Measurements from ENCODE around the gene SIM2.

SIM2 gene

DNA sequence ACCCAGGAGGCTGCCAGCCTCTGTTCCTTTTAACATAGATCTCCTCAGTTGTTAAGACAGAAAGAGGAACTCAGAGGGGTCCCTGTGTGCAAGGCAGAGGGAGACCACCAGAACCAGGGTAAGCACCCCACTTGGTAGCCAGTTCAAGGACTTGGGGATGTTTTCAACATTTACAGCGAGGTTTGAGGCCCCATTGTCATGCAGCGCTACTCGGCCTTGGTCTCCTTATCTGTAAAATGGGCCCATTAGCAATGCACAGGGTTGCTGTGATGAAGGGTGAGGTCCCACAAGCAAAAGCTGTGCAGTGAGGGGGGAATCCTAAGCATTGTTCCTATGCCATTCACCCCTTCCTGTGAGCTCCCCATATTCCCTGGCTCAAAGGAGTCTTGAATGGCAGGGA is 4.2 kb downstream of the SIM2 start:
- Histone ChIP-seq H3K4me1 (ENCODE audit: control insufficient read depth, insufficient read depth, low read length) (peaks cover 62% of the 10 kb centered on the region), H3K27me3 (ENCODE audit: control insufficient read depth, insufficient read depth, low read length) (peaks cover 100% of the 10 kb centered on the region), H3K9me3 (ENCODE audit: control insufficient read depth, insufficient read depth, low read depth, low read length) (no peaks in the 10 kb centered on the region), H3K9ac (ENCODE audit: low read length) (no peak overlapping the region), H3K4me3 (ENCODE audit: low read depth, low read length) (no peak overlapping the region), H3K36me3 (ENCODE audit: control insufficient read depth, insufficient read depth, low read length) (no peaks in the 10 kb centered on the region), H3K27ac (ENCODE audit: low read depth, low read length) (no peak overlapping the region)

DNA sequence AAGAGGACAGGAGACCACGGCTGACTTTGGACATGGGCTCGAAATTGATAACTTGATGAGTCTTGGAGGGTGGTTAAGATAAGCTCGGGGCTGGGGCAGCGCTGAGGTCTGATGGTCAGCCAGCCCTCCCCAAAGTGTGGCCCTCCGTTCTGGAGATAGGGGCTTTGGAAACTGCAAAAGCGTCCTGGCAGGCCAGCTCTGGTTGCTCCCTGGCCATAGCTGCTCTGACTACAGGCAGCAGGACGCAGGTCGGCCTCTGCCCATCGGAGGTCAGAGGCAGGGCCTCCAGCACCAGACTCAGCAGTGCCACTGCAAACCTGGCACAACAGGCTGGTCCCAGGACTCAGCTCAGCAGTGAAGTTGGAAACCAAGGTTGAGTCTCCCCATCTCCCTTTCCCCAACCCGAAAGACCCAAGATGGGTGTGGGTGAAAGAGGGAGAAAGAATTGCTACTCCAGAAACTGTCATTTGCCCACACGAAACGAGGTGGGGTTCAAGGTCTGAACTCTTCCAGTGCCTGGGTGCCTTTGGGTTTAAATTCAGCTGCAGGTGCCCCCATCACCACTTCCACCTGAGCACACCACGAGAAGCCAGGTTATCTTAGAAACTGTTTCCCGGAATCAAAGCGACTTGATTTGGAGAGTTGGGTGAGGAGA is 4.8 kb downstream of the SIM2 start:
- no peaks in the 10 kb centered on the region for H3K9me3 ChIP-seq (ENCODE audit: control insufficient read depth, insufficient read depth, low read depth, low read length)
- no peaks in the 10 kb centered on the region for H3K36me3 ChIP-seq (ENCODE audit: control insufficient read depth, insufficient read depth, low read length)
- no peak overlapping the region for H3K27ac ChIP-seq (ENCODE audit: low read depth, low read length)
- peaks cover 64% of the 10 kb centered on the region for H3K4me1 ChIP-seq (ENCODE audit: control insufficient read depth, insufficient read depth, low read length)
- H3K27me3 ChIP-seq (ENCODE audit: control insufficient read depth, insufficient read depth, low read length): peaks cover 100% of the 10 kb centered on the region
- H3K4me3 ChIP-seq (ENCODE audit: low read depth, low read length): no peak overlapping the region
- H3K9ac ChIP-seq (ENCODE audit: low read length): no peak overlapping the region

DNA sequence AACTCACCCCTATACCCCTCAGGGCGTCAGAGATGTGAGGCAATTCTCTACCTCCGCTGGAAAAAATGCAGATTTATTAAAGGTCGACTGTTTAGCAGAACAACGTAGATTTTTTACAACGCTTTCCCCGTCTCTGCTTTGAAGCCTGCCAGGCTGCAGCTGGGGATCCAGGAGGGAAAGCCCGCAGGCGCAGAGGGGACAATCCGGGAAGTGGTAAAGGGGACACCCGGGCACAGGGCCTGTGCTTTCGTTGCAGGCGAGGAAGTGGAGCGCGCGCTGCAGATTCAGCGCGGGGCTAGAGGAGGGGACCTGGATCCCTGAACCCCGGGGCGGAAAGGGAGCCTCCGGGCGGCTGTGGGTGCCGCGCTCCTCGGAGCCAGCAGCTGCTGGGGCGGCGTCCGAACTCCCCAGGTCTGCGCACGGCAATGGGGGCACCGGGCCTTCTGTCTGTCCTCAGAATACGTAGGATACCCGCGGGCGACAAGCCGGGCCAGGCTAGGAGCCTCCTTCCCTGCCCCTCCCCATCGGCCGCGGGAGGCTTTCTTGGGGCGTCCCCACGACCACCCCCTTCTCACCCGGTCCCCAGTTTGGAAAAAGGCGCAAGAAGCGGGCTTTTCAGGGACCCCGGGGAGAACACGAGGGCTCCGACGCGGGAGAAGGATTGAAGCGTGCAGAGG is 5.5 kb downstream of the SIM2 start:
- Histone ChIP-seq H3K9ac (ENCODE audit: low read length) (no peak overlapping the region), H3K36me3 (ENCODE audit: control insufficient read depth, insufficient read depth, low read length) (no peaks in the 10 kb centered on the region), H3K27ac (ENCODE audit: low read depth, low read length) (no peak overlapping the region), H3K4me3 (ENCODE audit: low read depth, low read length) (peak overlapping the region; percentile 27), H3K27me3 (ENCODE audit: control insufficient read depth, insufficient read depth, low read length) (peaks cover 100% of the 10 kb centered on the region), H3K4me1 (ENCODE audit: control insufficient read depth, insufficient read depth, low read length) (peaks cover 69% of the 10 kb centered on the region), H3K9me3 (ENCODE audit: control insufficient read depth, insufficient read depth, low read depth, low read length) (no peaks in the 10 kb centered on the region)

DNA sequence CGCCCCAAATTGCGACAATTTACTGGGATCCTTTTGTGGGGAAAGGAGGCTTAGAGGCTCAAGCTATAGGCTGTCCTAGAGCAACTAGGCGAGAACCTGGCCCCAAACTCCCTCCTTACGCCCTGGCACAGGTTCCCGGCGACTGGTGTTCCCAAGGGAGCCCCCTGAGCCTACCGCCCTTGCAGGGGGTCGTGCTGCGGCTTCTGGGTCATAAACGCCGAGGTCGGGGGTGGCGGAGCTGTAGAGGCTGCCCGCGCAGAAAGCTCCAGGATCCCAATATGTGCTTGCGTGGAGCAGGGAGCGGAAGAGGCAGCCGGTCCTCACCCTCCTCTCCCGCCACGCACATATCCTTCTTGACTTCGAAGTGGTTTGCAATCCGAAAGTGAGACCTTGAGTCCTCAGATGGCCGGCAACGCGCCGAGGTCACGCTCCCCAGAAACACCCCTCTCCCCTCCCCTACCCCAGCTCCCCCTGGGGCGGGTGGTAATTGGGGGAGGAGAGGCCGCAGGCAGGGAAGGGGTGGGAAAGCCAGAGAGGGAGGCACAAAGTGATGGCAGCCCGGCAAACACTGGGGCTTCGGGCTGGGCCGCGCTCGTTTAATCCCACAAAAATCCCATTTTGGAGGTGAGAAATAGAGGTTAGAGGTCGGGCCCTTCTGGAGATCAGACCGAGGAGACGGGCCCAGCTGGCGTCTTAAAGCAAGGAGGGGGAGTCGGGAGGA is 6.2 kb downstream of the SIM2 start:
- H3K27me3 ChIP-seq (ENCODE audit: control insufficient read depth, insufficient read depth, low read length): peaks cover 100% of the 10 kb centered on the region
- no peaks in the 10 kb centered on the region for H3K36me3 ChIP-seq (ENCODE audit: control insufficient read depth, insufficient read depth, low read length)
- H3K9me3 ChIP-seq (ENCODE audit: control insufficient read depth, insufficient read depth, low read depth, low read length): no peaks in the 10 kb centered on the region
- H3K4me1 ChIP-seq (ENCODE audit: control insufficient read depth, insufficient read depth, low read length): peaks cover 69% of the 10 kb centered on the region
- peak overlapping the region; percentile 27 for H3K4me3 ChIP-seq (ENCODE audit: low read depth, low read length)
- no peak overlapping the region for H3K9ac ChIP-seq (ENCODE audit: low read length)
- no peak overlapping the region for H3K27ac ChIP-seq (ENCODE audit: low read depth, low read length)

DNA sequence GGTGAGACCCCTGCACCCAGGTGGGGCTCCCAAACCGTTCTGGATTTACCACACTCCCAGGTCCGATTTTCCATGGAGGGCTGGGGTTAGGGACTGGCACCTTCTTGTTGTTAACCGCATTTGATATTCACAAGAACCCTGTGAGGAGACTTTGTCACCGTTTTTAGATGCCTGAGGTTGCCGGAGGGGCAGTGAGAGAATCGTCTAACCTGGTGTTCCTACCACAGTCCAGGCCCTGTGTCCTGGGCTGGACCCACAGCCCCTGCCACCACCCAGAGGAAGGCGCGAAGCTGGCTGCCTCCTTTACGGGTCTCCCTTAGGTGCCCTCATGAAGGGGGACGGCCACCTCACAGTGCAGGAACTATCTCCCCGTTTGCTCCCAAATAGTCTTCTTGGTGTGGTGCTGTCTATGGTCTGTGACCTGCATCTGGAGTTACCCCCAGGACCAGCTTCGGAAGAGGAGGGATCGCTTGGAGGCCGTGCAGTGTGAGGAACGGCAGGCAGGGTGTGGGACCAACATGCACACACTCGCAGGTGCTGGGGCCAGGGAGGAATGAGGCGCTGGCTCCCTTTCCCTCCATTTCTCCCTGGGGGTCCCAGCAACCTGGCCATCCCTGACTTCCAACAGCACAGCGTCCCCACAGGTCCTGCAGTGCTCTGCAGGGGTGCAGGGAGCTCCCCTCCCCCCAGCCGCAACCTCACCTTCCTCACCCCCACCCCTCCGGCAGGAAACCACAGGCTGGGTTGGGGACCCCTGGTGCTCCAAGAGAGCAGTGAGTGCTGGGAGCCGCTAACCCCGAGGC is 7.0 kb downstream of the SIM2 start:
- Histone ChIP-seq H3K27ac (ENCODE audit: low read depth, low read length) (no peak overlapping the region), H3K9ac (ENCODE audit: low read length) (no peak overlapping the region), H3K27me3 (ENCODE audit: control insufficient read depth, insufficient read depth, low read length) (peaks cover 100% of the 10 kb centered on the region), H3K36me3 (ENCODE audit: control insufficient read depth, insufficient read depth, low read length) (no peaks in the 10 kb centered on the region), H3K9me3 (ENCODE audit: control insufficient read depth, insufficient read depth, low read depth, low read length) (no peaks in the 10 kb centered on the region), H3K4me1 (ENCODE audit: control insufficient read depth, insufficient read depth, low read length) (peaks cover 66% of the 10 kb centered on the region), H3K4me3 (ENCODE audit: low read depth, low read length) (peak overlapping the region; percentile 27; the same call in 1 of the 2 replicates)

DNA sequence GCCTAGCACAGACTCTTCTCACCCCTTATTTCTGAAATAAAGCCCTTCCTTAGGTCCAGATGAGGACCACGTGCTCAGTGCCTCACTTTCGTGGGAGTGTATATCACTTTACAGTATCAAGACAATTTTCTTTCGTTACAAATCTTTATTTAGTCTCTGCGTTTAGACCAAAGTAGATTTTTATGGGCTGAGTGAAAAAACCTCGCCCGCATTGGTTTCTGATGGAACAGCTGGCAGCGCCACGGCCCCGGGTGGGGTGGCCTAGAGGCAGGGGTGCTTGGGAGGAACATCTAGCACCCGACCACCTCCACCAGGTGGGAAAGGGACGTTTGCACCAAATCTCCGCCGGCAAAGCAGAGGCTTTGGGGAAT is 7.6 kb downstream of the SIM2 start:
- Histone ChIP-seq H3K27ac (ENCODE audit: low read depth, low read length) (no peak overlapping the region), H3K9me3 (ENCODE audit: control insufficient read depth, insufficient read depth, low read depth, low read length) (no peaks in the 10 kb centered on the region), H3K27me3 (ENCODE audit: control insufficient read depth, insufficient read depth, low read length) (peaks cover 100% of the 10 kb centered on the region), H3K4me1 (ENCODE audit: control insufficient read depth, insufficient read depth, low read length) (peaks cover 67% of the 10 kb centered on the region), H3K36me3 (ENCODE audit: control insufficient read depth, insufficient read depth, low read length) (no peaks in the 10 kb centered on the region), H3K9ac (ENCODE audit: low read length) (no peak overlapping the region), H3K4me3 (ENCODE audit: low read depth, low read length) (no peak overlapping the region)

DNA sequence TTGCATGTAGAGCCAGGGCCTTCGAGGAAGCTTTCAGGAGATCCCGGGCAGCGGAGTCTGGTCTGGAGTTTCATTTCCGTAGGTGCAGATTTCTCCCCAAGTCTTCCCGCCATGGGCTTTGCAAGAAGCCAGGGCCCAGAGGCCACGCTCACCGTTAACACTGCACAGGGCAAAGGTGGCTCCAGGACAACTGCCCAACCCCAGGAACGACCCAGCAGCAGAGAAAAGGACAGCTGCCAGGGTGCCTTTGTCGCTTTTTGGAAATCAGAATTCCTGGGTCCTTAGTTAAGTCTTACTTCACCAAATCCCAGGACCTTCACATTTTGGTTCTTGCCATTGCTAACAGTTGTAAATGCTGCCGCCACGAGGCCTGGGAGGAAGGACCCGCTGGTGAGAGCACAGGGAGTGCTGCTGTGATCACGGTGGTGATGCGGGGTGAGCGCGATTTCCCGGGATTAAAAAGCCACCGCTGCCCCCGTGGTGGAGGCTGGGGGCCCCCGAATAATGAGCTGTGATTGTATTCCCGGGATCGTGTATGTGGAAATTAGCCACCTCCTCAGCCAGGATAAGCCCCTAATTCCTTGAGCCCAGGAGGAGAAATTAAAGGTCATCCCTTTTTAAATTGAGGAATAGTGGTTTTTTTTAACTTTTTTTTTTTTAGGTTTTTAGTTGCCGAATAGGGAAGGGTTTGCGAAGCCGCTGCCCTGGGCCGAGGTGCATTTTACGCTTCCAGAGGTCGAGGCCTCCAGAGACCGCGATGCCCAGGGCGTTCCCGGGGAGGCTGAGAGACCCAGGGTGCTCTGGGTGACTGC is 8.2 kb downstream of the SIM2 start:
- no peaks in the 10 kb centered on the region for H3K36me3 ChIP-seq (ENCODE audit: control insufficient read depth, insufficient read depth, low read length)
- no peaks in the 10 kb centered on the region for H3K9me3 ChIP-seq (ENCODE audit: control insufficient read depth, insufficient read depth, low read depth, low read length)
- peaks cover 100% of the 10 kb centered on the region for H3K27me3 ChIP-seq (ENCODE audit: control insufficient read depth, insufficient read depth, low read length)
- peaks cover 60% of the 10 kb centered on the region for H3K4me1 ChIP-seq (ENCODE audit: control insufficient read depth, insufficient read depth, low read length)
- H3K27ac ChIP-seq (ENCODE audit: low read depth, low read length): no peak overlapping the region
- H3K4me3 ChIP-seq (ENCODE audit: low read depth, low read length): peak overlapping the region; percentile 32
- H3K9ac ChIP-seq (ENCODE audit: low read length): no peak overlapping the region

DNA sequence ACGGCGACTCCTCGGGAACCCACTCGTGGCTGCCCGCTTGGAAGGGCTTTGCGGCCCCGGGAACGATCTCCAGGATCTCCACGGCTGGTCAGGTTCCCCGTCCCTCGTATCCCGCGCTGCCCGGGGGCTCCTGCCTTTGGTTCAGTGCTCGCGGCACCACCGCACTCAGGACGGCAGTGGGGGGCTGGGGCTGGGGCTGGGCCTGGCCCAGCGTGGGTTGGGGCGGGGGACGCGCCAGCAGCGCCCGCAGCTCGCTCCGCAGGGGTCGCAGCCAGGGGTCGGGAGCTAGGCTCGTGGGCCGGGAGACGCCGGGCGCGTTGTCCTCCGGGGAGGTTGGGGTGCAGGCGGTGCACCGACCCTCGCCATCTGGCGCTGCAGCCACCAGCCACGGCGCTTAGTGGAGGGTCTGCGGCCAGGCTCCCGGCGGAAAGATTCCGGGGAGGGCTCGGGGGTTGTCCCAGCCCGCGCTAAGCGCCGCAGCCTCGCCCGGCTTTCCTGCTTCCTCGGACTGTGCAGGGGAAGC is 8.9 kb downstream of the SIM2 start:
- Histone ChIP-seq H3K36me3 (ENCODE audit: control insufficient read depth, insufficient read depth, low read length) (no peaks in the 10 kb centered on the region), H3K9me3 (ENCODE audit: control insufficient read depth, insufficient read depth, low read depth, low read length) (no peaks in the 10 kb centered on the region), H3K4me3 (ENCODE audit: low read depth, low read length) (peak overlapping the region; percentile 44), H3K27me3 (ENCODE audit: control insufficient read depth, insufficient read depth, low read length) (peaks cover 100% of the 10 kb centered on the region), H3K4me1 (ENCODE audit: control insufficient read depth, insufficient read depth, low read length) (peaks cover 55% of the 10 kb centered on the region), H3K27ac (ENCODE audit: low read depth, low read length) (no peak overlapping the region), H3K9ac (ENCODE audit: low read length) (no peak overlapping the region)

DNA sequence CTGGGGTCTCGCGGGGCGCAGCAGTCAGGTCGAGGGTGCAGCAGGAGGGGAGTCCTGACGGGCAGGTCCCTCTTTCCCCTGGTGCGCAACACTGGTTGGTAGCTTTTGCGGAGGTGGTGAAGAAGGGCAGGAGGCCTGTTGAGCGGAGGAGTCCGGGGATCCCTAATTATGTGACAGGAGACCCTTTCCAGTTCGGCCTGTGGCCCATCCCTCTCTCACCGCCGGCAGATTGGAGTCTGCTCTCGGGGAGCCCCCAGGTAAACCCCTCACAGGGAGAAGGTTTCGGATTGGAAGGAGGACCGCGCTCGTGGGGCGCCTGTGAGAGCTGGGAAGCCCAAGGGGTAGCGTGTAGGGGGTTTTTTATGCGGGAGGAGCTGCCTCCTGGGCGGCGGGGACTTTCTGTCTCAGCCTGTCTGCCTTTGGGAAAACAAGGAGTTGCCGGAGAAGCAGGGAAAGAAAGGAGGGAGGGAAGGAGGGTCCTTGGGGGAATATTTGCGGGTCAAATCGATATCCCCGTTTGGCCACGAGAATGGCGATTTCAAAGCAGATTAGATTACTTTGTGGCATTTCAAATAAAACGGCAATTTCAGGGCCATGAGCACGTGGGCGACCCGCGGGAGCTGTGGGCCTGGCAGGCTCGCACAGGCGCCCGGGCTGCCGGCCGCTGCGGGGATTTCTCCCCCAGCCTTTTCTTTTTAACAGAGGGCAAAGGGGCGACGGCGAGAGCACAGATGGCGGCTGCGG is 9.5 kb downstream of the SIM2 start:
- no peak overlapping the region for H3K27ac ChIP-seq (ENCODE audit: low read depth, low read length)
- H3K9ac ChIP-seq (ENCODE audit: low read length): no peak overlapping the region
- peak overlapping the region; percentile 44 for H3K4me3 ChIP-seq (ENCODE audit: low read depth, low read length)
- peaks cover 55% of the 10 kb centered on the region for H3K4me1 ChIP-seq (ENCODE audit: control insufficient read depth, insufficient read depth, low read length)
- H3K9me3 ChIP-seq (ENCODE audit: control insufficient read depth, insufficient read depth, low read depth, low read length): no peaks in the 10 kb centered on the region
- no peaks in the 10 kb centered on the region for H3K36me3 ChIP-seq (ENCODE audit: control insufficient read depth, insufficient read depth, low read length)
- peaks cover 100% of the 10 kb centered on the region for H3K27me3 ChIP-seq (ENCODE audit: control insufficient read depth, insufficient read depth, low read length)

Measured in HUES6 (cell line).